Bronchial epithelial cell (primary cell): ENCODE measurements around the gene ACTMAP. TPM values are rescaled to one million over a fixed set of nuclear protein-coding genes. Genes with fewer than 3 reads are reported as not detected.

ENCODE experiments used
- DNase-seq: peaks from one replicate; pipeline ENCODE4 v3.0.0-alpha.2; 2010; ENCODE audit warnings: low read depth
- FAIRE-seq: peaks from 2 replicates; lab custom pipeline; 2011; peaks lifted over from hg19 to GRCh38; lab: Jason Lieb, UNC
- H3K27me3 ChIP-seq: 2 replicates; pipeline ENCODE4 v1.5.1; 2011; ENCODE audit warnings: low read length; ENCODE audit not compliant: control insufficient read depth, insufficient read depth
- H3K36me3 ChIP-seq: 2 replicates; pipeline ENCODE4 v1.5.1; 2011; ENCODE audit warnings: low read length; ENCODE audit not compliant: control insufficient read depth, insufficient read depth
- H3K4me3 ChIP-seq: 2 replicates; pipeline ENCODE4 v1.5.1; 2011; ENCODE audit warnings: mild to moderate bottlenecking, low read depth, low read length, control low read depth
- CTCF ChIP-seq: IDR thresholded peaks from 2 replicates; pipeline ENCODE4 v1.5.1; 2011; ENCODE audit warnings: mild to moderate bottlenecking, moderate library complexity, low read length, control low read depth, inconsistent platforms; ENCODE audit not compliant: insufficient read depth, severe bottlenecking
- total RNA-seq: library from RNA; depleted of rRNA; stranded (reverse); fragments of >200 nt; gene quantifications from 2 replicates; pipeline ENCODE4 v1.2.1, GENCODE V29; 2014

ACTMAP gene
- total RNA-seq, 1 donor from 2014 or later: 0.26 TPM

- TF ChIP-seq CTCF: no peak
- DNase-seq (no peak), FAIRE-seq (no peak)
- Histone ChIP-seq H3K27me3 (no peaks in the 10 kb centered on the region), H3K4me3 (no peak overlapping the region), H3K36me3 (peaks cover 16% of the 10 kb centered on the region)
These were observed 54.4 kb downstream of the ACTMAP start for GRCh38 chr19:40695881-40696280.

- Histone ChIP-seq H3K36me3 (peaks cover 10% of the 10 kb centered on the region), H3K27me3 (no peaks in the 10 kb centered on the region), H3K4me3 (no peak overlapping the region)
- no peak for TF ChIP-seq CTCF
- FAIRE-seq: no peak
- no peak for DNase-seq
These were observed 56.4 kb downstream of the ACTMAP start for GRCh38 chr19:40693896-40694295.

- no peak for DNase-seq
- Histone ChIP-seq H3K4me3 (no peak overlapping the region), H3K36me3 (peaks cover 10% of the 10 kb centered on the region), H3K27me3 (no peaks in the 10 kb centered on the region)
- no peak for FAIRE-seq
- TF ChIP-seq CTCF: no peak
These were observed 57.0 kb downstream of the ACTMAP start for GRCh38 chr19:40693150-40693788.

GRCh38 chr19:40692212-40692551 lies 58.1 kb downstream of the ACTMAP start:
- DNase-seq: no peak
- peaks cover 10% of the 10 kb centered on the region for H3K36me3 ChIP-seq
- H3K27me3 ChIP-seq: no peaks in the 10 kb centered on the region
- no peak for TF ChIP-seq CTCF
- H3K4me3 ChIP-seq: no peak overlapping the region
- FAIRE-seq: no peak

- Histone ChIP-seq H3K4me3 (no peak overlapping the region), H3K27me3 (no peaks in the 10 kb centered on the region), H3K36me3 (peaks cover 12% of the 10 kb centered on the region)
- no peak for FAIRE-seq
- no peak for DNase-seq
- TF ChIP-seq CTCF: no peak
These were observed 58.7 kb downstream of the ACTMAP start for GRCh38 chr19:40691421-40692211.

Other genes with a start within 250 kb of the ACTMAP start
- 29.2 and 29.4 TPM in 2 replicates for gene SHKBP1, start 173.6 kb downstream of the ACTMAP start, total RNA-seq
- gene LTBP4, start 149.1 kb downstream of the ACTMAP start, total RNA-seq: 20.7 and 21.6 TPM in 2 replicates
- 8.4 and 12.9 TPM in 2 replicates for gene NUMBL, start 59.8 kb downstream of the ACTMAP start, total RNA-seq
- 20.0 and 23.9 TPM in 2 replicates for gene COQ8B, start 33.6 kb downstream of the ACTMAP start, total RNA-seq
- 26.9 and 34.7 TPM in 2 replicates for gene ITPKC, start 33.4 kb downstream of the ACTMAP start, total RNA-seq
- 19.5 and 30.3 TPM in 2 replicates for gene SNRPA, start 726 bp upstream of the ACTMAP start, total RNA-seq
- gene MIA, start 25.0 kb upstream of the ACTMAP start, total RNA-seq: 0.26 and 1.6 TPM in 2 replicates
- gene RAB4B, start 27.8 kb upstream of the ACTMAP start, total RNA-seq: 7.9 and 9.2 TPM in 2 replicates
- gene EGLN2, start 48.7 kb upstream of the ACTMAP start, total RNA-seq: 86.1 and 91.1 TPM in 2 replicates
- gene CYP2A6, start 100.0 kb upstream of the ACTMAP start, total RNA-seq: not detected in 2 replicates
- not detected in 2 replicates for gene CYP2A7, start 131.8 kb upstream of the ACTMAP start, total RNA-seq
- not detected in 2 replicates for gene CYP2B6, start 240.8 kb upstream of the ACTMAP start, total RNA-seq